GM12872 (cell line): ENCODE measurements around the gene PSAP.

Experiments used
- CTCF ChIP-seq: IDR thresholded peaks from 3 replicates; pipeline ENCODE4 v1.5.1; 2011; ENCODE audit warnings: low read depth, mild to moderate bottlenecking, low read length, moderate library complexity; ENCODE audit not compliant: insufficient read depth

The PSAP gene

GRCh38 chr10:71811351-71811750 is 39.7 kb downstream of the PSAP start:
- TF ChIP-seq CTCF, result no peak

GRCh38 chr10:71810048-71810750 is 40.9 kb downstream of the PSAP start:
- no peak for TF ChIP-seq CTCF

GRCh38 chr10:71809628-71810027 is 41.4 kb downstream of the PSAP start:
- no peak for TF ChIP-seq CTCF

GRCh38 chr10:71807557-71808510 is 43.2 kb downstream of the PSAP start:
- TF ChIP-seq CTCF, result no peak

- TF ChIP-seq CTCF, result no peak
Observed at GRCh38 chr10:71806704-71807556, 44.1 kb downstream of the PSAP start.

GRCh38 chr10:71805776-71806703 is 45.0 kb downstream of the PSAP start:
- TF ChIP-seq CTCF, result no peak
